ENCODE results near the gene WNT7A. TPM values are rescaled to one million over a fixed set of nuclear protein-coding genes. Genes with fewer than 3 reads are reported as not detected.

Gene WNT7A
- total and polyA plus RNA-seq, 2 donors = 0.08 TPM; not detected in 1

DNA sequence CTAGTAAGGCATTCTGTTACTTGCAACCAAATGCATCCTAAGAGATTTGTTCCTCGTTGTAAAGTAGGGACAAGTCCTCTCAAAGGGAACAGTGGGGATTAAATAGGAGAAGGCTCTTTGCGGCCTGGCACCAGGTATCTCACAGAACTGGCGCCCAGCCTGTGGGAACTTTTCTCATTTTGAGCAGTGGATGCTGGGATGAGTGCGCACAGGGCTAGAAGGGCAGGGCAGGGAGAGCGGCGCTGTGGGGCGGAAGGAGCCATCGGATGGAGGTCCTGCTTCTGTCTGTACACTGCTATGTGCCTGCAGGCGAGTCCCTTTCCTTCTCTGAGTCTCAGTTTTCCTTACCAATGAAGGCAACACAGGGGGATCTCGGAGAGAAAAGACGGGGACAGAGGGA is 50.6 kb downstream of the WNT7A start:
- DNase-seq (ENCODE audit: extremely low spot score) = no peak
- no peak overlapping the region for H3K4me3 ChIP-seq (ENCODE audit: low read depth, low read length)
- H3K4me1 ChIP-seq (ENCODE audit: insufficient read depth) = no peaks in the 10 kb centered on the region
- no peak overlapping the region for H3K27ac ChIP-seq (ENCODE audit: low read depth)
- H3K36me3 ChIP-seq (ENCODE audit: insufficient read depth) = no peaks in the 10 kb centered on the region
- WGBS = 80% methylated on average over 11 of the region's 11 CpGs

DNA sequence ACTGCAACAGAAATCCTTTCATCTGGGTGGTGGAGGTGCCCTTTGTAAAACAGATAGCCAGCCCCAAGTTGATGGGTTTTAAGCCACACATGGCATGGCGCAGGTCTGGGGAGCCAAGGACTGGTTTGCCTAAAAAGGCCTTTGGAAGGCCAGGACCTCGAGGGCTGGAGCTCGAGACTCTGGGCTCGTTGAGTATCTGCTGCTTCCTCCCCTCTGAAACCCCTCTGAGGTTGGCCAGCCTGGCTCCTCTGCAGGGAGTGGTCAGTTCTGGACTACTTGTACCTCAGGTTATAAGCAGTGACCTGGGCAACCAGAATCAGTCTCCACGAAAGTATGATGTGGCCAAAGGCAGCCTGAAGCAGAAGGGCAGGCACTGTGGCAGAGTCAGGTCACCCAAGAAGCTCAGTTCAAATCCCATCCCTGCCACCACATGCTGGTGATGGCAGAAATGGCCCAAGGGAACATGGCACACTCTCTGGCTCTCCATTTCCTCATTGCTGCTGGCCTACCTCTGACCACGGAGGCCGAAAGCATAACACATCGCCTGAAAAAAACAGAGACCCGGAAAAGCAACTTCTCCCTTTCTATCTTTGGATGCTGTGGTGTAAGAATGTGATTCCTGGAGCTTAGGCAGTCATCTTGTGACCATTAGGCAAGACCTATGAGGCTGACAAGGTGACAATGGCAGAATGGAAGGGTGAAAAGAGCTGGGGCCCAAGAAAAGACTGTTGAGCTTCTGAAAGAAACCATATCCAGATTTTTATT is 51.2 kb downstream of the WNT7A start:
- Histone ChIP-seq H3K4me1 (ENCODE audit: insufficient read depth) (no peaks in the 10 kb centered on the region), H3K36me3 (ENCODE audit: insufficient read depth) (no peaks in the 10 kb centered on the region), H3K27ac (ENCODE audit: low read depth) (no peak overlapping the region), H3K4me3 (ENCODE audit: low read depth, low read length) (no peak overlapping the region)
- DNase-seq (ENCODE audit: extremely low spot score) = no peak
- 84% methylated on average over 9 of the region's 9 CpGs for WGBS

DNA sequence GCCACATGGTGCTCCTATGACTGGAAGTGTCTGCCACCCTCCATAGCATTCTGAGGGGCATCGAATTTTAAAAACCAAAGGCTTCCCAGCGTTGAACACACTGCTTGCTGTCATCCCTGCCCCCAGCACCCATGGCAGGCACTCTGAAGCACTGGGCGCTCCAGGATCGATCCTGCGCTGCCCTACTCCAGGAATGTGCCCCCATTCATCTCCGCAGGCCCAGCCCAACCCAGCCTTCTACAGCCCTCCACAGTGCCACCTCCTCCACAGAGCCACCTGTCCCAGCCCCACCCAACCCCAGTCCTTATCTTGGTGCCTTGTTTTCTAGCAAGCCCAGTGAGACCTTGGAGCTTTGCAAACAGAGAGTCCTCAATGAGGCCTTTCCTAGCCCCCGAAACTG is 52.2 kb downstream of the WNT7A start:
- no peak for DNase-seq (ENCODE audit: extremely low spot score)
- Histone ChIP-seq H3K36me3 (ENCODE audit: insufficient read depth) (no peaks in the 10 kb centered on the region), H3K27ac (ENCODE audit: low read depth) (no peak overlapping the region)

DNA sequence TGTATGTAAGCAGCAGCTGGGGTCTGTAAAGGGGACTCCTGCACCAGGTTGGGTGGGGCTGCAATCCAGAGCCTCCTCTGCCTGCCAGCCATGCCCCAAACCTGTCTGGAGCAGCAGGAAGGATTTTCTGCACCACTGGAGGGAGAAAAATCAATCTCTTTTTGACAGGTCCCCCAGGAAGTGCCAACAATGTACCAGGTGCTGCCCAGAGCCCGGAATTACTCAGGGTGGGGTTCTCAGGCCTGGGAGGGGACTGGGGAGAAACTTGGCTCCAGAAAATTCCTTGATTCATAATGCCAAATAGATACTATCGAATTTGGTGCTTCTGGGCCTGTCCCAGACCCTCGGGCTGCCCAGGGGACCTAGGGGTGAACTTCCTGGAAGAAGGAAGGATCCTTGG is 52.6 kb downstream of the WNT7A start:
- H3K36me3 ChIP-seq (ENCODE audit: insufficient read depth) = no peaks in the 10 kb centered on the region
- no peaks in the 10 kb centered on the region for H3K4me1 ChIP-seq (ENCODE audit: insufficient read depth)
- no peak for DNase-seq (ENCODE audit: extremely low spot score)
- 62% methylated on average over 3 of the region's 3 CpGs for WGBS
- no peak overlapping the region for H3K4me3 ChIP-seq (ENCODE audit: low read depth, low read length)
- H3K27ac ChIP-seq (ENCODE audit: low read depth) = no peak overlapping the region

More for the DNA sequence above, 52.2 kb downstream of the WNT7A start:
- H3K4me3 ChIP-seq (ENCODE audit: low read depth, low read length) = no peak overlapping the region
- WGBS = 84% methylated on average over 7 of the region's 7 CpGs
- H3K4me1 ChIP-seq (ENCODE audit: insufficient read depth) = no peaks in the 10 kb centered on the region

DNA sequence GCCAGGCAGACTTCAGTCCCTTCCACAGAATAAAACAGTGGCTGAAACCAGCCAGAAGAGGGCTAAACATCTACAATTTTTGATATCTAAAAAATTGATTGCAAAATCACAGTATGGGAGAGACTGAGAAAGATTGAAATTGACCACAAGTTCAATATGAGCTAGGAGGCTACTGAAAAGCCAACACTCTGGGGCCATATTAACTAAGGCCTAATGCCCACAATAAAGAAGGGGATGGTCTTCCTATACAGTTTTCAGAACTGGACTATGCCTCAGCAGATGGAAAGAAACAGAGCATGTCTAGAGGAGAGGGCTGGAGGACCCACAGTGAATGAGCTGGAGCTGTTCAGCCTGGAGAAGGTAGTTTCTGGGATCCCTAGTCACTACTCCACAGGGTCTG is 53.2 kb downstream of the WNT7A start:
- Histone ChIP-seq H3K4me3 (ENCODE audit: low read depth, low read length) (no peak overlapping the region), H3K4me1 (ENCODE audit: insufficient read depth) (no peaks in the 10 kb centered on the region), H3K36me3 (ENCODE audit: insufficient read depth) (no peaks in the 10 kb centered on the region), H3K27ac (ENCODE audit: low read depth) (no peak overlapping the region)
- no peak for DNase-seq (ENCODE audit: extremely low spot score)

DNA sequence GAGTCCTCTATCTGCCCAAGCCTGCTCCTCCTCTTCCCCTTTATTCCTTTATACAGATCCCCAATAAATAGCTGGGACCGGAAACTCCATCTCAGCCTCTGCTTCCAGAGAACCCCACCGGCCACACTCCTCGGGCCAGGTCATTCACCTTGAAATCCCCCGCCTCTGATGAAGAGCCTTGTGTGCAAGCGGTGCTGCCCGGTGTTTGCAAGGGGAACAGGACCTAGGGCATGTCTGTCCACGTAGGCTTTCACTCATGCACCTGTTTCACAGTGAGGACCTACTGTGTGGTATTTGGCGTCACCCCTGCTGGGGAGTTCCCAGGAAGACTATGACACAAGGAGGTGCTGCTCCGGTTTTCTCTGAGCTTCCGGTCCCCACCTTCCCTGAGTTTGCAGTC is 54.0 kb downstream of the WNT7A start:
- Histone ChIP-seq H3K4me1 (ENCODE audit: insufficient read depth) (no peaks in the 10 kb centered on the region), H3K36me3 (ENCODE audit: insufficient read depth) (no peaks in the 10 kb centered on the region), H3K27ac (ENCODE audit: low read depth) (no peak overlapping the region), H3K4me3 (ENCODE audit: low read depth, low read length) (no peak overlapping the region)
- DNase-seq (ENCODE audit: extremely low spot score) = no peak
- 87% methylated on average over 10 of the region's 10 CpGs for WGBS

DNA sequence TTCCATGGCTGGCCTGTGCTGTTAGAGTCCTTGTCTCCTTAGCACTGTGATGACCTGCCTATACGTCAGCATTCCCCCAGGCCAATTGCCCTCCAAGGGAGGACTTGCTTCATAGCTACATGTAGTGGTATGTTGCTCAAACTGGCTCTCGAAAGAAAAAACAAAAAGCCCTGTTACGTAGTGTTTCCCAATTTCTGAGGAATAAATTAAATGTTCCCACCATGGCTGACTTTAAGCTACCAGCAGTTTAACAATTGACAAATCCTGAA is 54.6 kb downstream of the WNT7A start:
- Histone ChIP-seq H3K36me3 (ENCODE audit: insufficient read depth) (no peaks in the 10 kb centered on the region), H3K4me1 (ENCODE audit: insufficient read depth) (no peaks in the 10 kb centered on the region), H3K4me3 (ENCODE audit: low read depth, low read length) (no peak overlapping the region), H3K27ac (ENCODE audit: low read depth) (no peak overlapping the region)
- no peak for DNase-seq (ENCODE audit: extremely low spot score)
- WGBS = 76% methylated on average over 3 of the region's 3 CpGs

DNA sequence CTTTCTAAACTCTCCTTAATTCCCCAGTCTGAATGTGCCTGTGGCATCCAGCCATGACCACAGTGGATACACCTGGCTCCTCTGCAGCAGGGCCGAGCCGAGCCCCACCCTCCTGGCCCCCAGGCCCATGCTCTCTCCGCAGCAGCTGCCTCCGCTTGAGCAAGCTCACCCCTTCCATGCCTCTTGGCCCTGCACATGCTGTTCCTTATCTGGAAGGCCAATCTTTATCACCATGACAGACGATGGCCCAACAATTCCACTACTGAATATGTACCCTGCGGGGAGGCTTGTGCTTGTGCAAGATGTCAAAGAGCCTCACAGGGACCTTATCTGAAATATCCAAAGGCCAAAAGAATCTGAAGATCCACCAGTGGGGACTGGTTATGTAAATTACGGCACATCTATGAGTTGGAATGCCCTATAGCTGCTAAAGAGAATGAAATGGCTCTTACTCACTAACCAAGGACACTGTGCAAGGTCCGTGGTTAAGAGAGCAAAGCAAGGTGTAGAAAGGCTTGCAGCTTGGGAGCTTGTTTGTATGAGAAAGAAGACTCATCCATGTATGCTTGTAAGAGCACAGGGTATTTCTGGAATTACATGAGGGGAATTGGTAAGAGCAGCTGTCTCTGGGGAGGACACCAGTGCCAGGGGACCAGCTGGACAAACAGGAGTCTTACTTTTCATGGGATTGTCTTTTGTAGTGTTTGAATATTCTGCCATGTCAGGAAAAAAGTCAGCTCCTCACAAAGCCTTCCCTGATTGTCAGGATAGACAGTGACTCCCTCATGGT is 55.2 kb downstream of the WNT7A start:
- DNase-seq (ENCODE audit: extremely low spot score) = no peak
- H3K4me3 ChIP-seq (ENCODE audit: low read depth, low read length) = no peak overlapping the region
- H3K4me1 ChIP-seq (ENCODE audit: insufficient read depth) = no peaks in the 10 kb centered on the region
- H3K36me3 ChIP-seq (ENCODE audit: insufficient read depth) = no peaks in the 10 kb centered on the region
- no peak overlapping the region for H3K27ac ChIP-seq (ENCODE audit: low read depth)
- WGBS = 65% methylated on average over 8 of the region's 8 CpGs

DNA sequence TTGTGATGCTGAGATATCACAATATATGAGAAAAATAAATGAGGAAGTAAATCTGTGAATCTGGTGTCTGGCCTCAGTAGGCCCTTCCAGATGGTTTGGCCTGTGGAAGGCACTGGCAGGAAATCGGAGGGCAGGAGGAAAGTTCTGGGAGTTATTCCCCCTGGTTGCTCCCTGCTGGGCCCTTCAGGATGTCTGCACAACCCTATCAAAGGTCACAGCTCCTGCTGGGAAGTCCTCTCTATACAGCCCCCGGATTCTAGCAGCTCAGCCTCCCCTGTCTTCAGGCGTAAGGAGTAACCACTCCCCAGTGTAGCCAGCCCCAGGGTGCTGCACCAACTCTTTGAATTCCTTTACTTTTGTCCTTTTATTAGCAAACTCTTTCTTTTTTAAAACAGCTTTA is 56.2 kb downstream of the WNT7A start:
- WGBS = 75% methylated on average over 3 of the region's 3 CpGs
- H3K4me3 ChIP-seq (ENCODE audit: low read depth, low read length) = no peak overlapping the region
- no peak for DNase-seq (ENCODE audit: extremely low spot score)

DNA sequence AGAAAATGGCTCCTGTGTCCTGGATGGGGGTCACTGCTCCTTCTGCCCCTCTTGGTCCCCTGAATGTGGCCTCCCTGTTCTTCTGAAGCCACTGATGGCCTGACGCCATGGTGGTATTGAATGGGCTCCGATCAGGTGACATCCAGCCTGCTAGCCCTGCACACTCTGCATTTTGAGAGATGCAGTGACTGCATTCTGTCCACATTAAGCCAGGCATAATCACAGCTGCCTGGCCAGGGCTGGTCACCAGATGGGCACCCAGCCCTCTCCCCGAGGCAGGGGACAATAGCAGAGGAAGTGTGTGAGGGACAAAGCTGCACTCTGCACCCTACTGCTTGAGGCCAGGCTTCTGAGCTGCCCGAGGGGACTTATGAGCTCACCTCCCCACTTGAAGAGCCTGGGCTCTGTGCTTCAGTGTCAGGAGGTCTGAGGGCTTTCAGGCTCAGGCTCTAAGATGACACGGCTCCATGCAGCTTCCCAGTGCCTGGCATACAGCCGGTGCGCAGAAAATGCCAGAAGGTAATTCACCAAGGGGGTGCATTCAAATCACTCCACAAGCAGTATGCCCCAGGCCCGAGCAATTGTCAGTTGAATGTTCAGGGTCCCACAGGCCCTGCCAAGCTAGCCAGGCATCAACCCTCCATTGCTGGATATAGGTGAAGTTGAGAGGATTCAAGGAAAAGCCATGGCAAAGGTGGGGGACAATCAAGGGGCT is 56.8 kb downstream of the WNT7A start:
- Histone ChIP-seq H3K4me1 (ENCODE audit: insufficient read depth) (no peaks in the 10 kb centered on the region), H3K36me3 (ENCODE audit: insufficient read depth) (no peaks in the 10 kb centered on the region), H3K4me3 (ENCODE audit: low read depth, low read length) (no peak overlapping the region), H3K27ac (ENCODE audit: low read depth) (no peak overlapping the region)
- 81% methylated on average over 8 of the region's 8 CpGs for WGBS
- no peak for DNase-seq (ENCODE audit: extremely low spot score)

More for the DNA sequence above, 56.2 kb downstream of the WNT7A start:
- no peak overlapping the region for H3K27ac ChIP-seq (ENCODE audit: low read depth)
- H3K4me1 ChIP-seq (ENCODE audit: insufficient read depth) = no peaks in the 10 kb centered on the region
- H3K36me3 ChIP-seq (ENCODE audit: insufficient read depth) = no peaks in the 10 kb centered on the region

DNA sequence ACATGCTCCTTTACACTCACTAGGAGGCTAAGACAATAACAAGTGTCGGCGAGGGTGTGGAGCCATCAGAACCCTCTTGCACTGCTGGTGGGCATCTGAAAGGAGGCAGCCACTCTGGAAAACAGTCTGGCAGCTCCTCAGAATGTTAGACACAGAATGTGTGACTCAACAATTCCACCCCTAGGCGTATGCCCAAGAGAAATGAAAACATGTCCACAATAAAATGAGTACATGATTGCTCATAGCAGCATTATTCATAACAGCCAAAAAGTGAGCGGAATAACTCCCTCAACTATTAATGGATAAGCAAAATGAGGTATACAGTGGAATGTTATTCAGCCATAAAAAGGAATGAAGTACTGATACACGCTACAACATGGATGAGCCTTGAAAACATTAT is 57.8 kb downstream of the WNT7A start:
- Histone ChIP-seq H3K4me3 (ENCODE audit: low read depth, low read length) (no peak overlapping the region), H3K36me3 (ENCODE audit: insufficient read depth) (no peaks in the 10 kb centered on the region), H3K27ac (ENCODE audit: low read depth) (no peak overlapping the region), H3K4me1 (ENCODE audit: insufficient read depth) (no peaks in the 10 kb centered on the region)
- WGBS = 85% methylated on average over 5 of the region's 5 CpGs
- no peak for DNase-seq (ENCODE audit: extremely low spot score)

DNA sequence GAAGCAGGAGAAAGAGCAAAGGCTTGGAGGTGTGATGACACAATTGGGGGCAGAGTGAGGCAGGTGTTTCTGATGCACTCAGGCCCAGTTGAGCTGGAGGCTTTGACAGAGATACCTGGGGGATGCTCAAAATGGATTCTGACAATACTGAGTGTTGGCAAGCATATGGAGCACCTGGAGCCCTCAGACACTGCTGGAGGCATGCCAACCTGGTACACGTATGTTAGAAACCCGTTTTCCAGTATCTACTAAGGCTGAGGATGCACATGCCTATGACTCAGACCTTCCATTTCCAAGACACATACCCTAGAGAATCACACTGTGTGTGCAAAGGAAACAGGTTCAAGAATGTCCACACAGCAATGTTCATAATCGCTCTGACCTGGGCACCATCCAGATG is 58.7 kb downstream of the WNT7A start:
- no peak overlapping the region for H3K4me3 ChIP-seq (ENCODE audit: low read depth, low read length)
- H3K36me3 ChIP-seq (ENCODE audit: insufficient read depth) = no peaks in the 10 kb centered on the region
- 69% methylated on average over 3 of the region's 3 CpGs for WGBS
- DNase-seq (ENCODE audit: extremely low spot score) = no peak
- H3K27ac ChIP-seq (ENCODE audit: low read depth) = no peak overlapping the region
- no peaks in the 10 kb centered on the region for H3K4me1 ChIP-seq (ENCODE audit: insufficient read depth)

DNA sequence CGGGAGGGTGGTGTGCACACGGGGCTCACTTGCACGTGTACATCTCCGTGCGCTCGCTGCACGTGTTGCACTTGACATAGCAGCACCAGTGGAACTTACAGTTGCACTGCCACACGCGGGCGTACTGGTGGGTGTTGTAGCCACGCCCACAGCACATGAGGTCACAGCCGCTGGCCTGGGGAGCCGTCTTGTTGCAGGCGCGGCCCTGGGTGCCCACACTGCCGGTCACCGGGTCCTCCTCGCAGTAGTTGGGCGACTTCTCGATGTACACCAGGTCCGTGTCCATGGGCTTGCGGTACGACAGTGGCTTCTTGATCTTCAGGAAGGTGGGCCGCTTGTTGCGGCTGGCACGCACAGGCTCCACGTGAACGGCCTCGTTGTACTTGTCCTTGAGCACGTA is 61.0 kb downstream of the WNT7A start:
- Histone ChIP-seq H3K27ac (ENCODE audit: low read depth) (no peak overlapping the region), H3K36me3 (ENCODE audit: insufficient read depth) (no peaks in the 10 kb centered on the region), H3K4me1 (ENCODE audit: insufficient read depth) (no peaks in the 10 kb centered on the region), H3K4me3 (ENCODE audit: low read depth, low read length) (no peak overlapping the region)
- WGBS = 83% methylated on average over 30 of the region's 30 CpGs
- DNase-seq (ENCODE audit: extremely low spot score) = no peak

DNA sequence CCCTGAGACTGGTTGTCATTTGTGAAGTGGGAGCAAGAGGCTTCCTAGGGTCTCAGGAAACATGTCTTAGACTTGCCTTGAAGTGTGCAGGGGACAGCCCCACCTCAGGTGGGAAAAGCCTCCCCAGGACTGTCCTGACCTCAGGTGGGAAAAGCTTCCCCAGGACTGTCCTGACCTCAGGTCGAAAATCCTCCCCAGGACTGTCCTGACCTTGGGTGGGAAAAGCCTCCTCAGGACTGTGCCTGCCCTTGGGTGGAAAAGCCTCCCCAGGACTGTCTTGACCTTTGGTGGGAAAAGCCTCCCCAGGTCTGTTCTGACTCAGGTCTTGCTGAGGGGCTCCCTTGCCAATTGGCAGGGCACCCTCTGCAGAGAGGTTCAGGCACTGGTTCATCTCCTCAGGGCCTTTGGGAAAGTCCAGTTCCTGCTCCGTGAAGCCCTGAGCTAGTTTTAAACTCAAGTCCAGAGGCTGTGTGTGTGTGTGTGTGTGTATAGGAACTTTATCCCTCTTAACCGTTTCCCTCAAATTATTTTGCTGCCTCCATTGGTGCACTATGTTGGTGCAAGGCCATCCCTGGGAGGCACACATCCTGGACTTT is 64.7 kb downstream of the WNT7A start:
- DNase-seq (ENCODE audit: extremely low spot score) = no peak
- Histone ChIP-seq H3K27ac (ENCODE audit: low read depth) (no peak overlapping the region), H3K4me3 (ENCODE audit: low read depth, low read length) (no peak overlapping the region), H3K4me1 (ENCODE audit: insufficient read depth) (no peaks in the 10 kb centered on the region), H3K36me3 (ENCODE audit: insufficient read depth) (no peaks in the 10 kb centered on the region)
- WGBS = 96% methylated on average over 3 of the region's 3 CpGs

All from urinary bladder (tissue), 4 donors.